ENCODE measurements around the gene HLF.

HLF gene

DNA sequence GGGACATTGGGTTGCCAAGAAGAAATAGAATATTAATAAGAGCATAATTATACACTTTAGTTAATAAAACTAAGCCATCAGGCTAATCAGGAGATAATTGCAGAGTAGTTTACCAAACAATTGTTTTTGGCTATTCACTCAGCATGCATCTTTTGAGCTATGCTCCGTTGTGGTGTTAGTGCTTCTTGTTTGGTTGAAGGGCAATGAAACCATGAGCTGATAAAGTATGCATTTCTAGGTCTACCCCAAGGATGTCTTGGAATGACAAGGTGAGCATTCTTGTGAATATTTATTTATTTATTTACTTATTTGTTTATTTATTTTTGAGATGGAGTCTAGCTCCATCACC, 6.4 kb downstream of the HLF start:
- H3K4ac ChIP-seq (ENCODE audit: low read depth in 1 of 2, low read length in 2 of 2): no peak overlapping the region
- no peak overlapping the region for H3K27ac ChIP-seq (ENCODE audit: low read length, poor library complexity, severe bottlenecking)
- H2BK12ac ChIP-seq (ENCODE audit: low read length in 2 of 2): no peak overlapping the region
- peaks cover under 1% of the 10 kb centered on the region for H3K4me1 ChIP-seq (ENCODE audit: control insufficient read depth, insufficient read depth, low read depth, low read length)
- no peak overlapping the region for H2BK120ac ChIP-seq (ENCODE audit: low read depth, low read length)
- H4K91ac ChIP-seq (ENCODE audit: low read length): no peak overlapping the region
- no peak overlapping the region for H3K9ac ChIP-seq (ENCODE audit: low read length)
- H3K23ac ChIP-seq (ENCODE audit: low read length in 2 of 2): no peak overlapping the region
- no peaks in the 10 kb centered on the region for H3K36me3 ChIP-seq (ENCODE audit: control insufficient read depth in 1 of 2, insufficient read depth in 2 of 2, low read depth in 1 of 2, low read length in 2 of 2)
- H3K4me2 ChIP-seq (ENCODE audit: low read length, poor library complexity, severe bottlenecking): no peak overlapping the region
- no peak overlapping the region for H2BK5ac ChIP-seq (ENCODE audit: low read depth, low read length, poor library complexity, severe bottlenecking)
- no peaks in the 10 kb centered on the region for H3K9me3 ChIP-seq (ENCODE audit: control insufficient read depth, low read length)
- H4K8ac ChIP-seq (ENCODE audit: low read length): no peak overlapping the region
- peaks cover 9 to 33% of the 10 kb centered on the region in 2 experiments for H3K27me3 ChIP-seq (ENCODE audit: control insufficient read depth in 1 of 2, insufficient read depth in 1 of 2, low read length in 2 of 2)
- H3K79me1 ChIP-seq (replicated peaks; ENCODE audit: low read length, poor library complexity, severe bottlenecking): no peaks in the 10 kb centered on the region
- no peak overlapping the region for H3K4me3 ChIP-seq (ENCODE audit: insufficient read depth in 1 of 2, low read depth in 1 of 2, low read length in 2 of 2)
- WGBS: 83% methylated on average over 1 of the region's 1 CpG
- H3K18ac ChIP-seq (ENCODE audit: low read depth in 1 of 2, low read length in 2 of 2): no peak overlapping the region
- no peak overlapping the region for H2AFZ ChIP-seq (ENCODE audit: low read depth, low read length)
- no peak overlapping the region for H2AK5ac ChIP-seq (ENCODE audit: low read length, severe bottlenecking)
- H3K14ac ChIP-seq (ENCODE audit: low read length in 2 of 2): no peak overlapping the region
- DNase-seq: no peak
- H2BK15ac ChIP-seq (ENCODE audit: low read depth, poor library complexity, severe bottlenecking): no peak overlapping the region

DNA sequence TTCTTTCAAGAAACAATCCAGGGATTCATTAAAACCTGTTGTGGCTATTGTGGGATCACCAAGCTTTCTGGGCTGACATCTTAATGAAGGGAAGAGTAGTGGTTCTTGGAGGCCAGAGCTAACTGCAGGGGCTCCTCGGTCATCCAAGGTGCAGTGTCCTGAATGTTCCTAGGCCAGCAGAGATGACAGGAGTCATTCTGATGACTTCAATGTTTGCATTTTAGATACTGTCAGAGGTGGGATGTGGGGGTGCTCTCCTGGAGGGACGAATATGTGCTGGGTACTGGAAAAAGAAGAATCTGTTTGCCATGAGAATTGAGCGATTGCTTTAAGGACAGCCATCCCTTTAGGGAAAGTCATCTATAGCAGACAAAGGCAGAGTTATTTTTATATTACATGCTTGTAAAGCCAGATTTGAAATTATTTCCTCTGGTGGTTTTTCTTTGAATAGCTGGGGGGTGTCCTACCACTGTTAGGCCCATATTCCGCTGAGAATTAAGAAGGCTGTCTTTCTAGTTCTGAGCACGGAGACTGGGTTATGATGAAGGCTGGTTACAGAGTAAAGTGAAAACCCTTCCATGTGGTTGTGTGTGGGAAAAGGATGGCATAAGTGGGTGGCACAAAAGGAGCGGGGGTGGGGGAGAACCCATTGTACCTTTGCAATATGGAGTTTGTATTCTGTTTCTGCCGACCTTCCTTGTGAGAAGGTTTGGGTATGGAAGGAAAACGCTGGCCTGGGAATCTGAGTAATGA, 7.4 kb downstream of the HLF start:
- Histone ChIP-seq H3K23ac (ENCODE audit: low read length in 2 of 2) (no peak overlapping the region), H2AK5ac (ENCODE audit: low read length, severe bottlenecking) (no peak overlapping the region), H2BK120ac (ENCODE audit: low read depth, low read length) (no peak overlapping the region), H3K36me3 (ENCODE audit: control insufficient read depth in 1 of 2, insufficient read depth in 2 of 2, low read depth in 1 of 2, low read length in 2 of 2) (no peaks in the 10 kb centered on the region), H2BK12ac (ENCODE audit: low read length in 2 of 2) (no peak overlapping the region), H3K4me2 (ENCODE audit: low read length, poor library complexity, severe bottlenecking) (no peak overlapping the region), H2AFZ (ENCODE audit: low read depth, low read length) (no peak overlapping the region), H3K4me1 (ENCODE audit: control insufficient read depth, insufficient read depth, low read depth, low read length) (no peaks in the 10 kb centered on the region), H2BK15ac (ENCODE audit: low read depth, poor library complexity, severe bottlenecking) (no peak overlapping the region), H3K27ac (ENCODE audit: low read length, poor library complexity, severe bottlenecking) (no peak overlapping the region), H3K9ac (ENCODE audit: low read length) (no peak overlapping the region), H3K4ac (ENCODE audit: low read depth in 1 of 2, low read length in 2 of 2) (no peak overlapping the region), H3K18ac (ENCODE audit: low read depth in 1 of 2, low read length in 2 of 2) (no peak overlapping the region), H3K14ac (ENCODE audit: low read length in 2 of 2) (no peak overlapping the region), H4K8ac (ENCODE audit: low read length) (no peak overlapping the region), H4K91ac (ENCODE audit: low read length) (no peak overlapping the region), H2BK5ac (ENCODE audit: low read depth, low read length, poor library complexity, severe bottlenecking) (no peak overlapping the region), H3K79me1 (replicated peaks; ENCODE audit: low read length, poor library complexity, severe bottlenecking) (no peaks in the 10 kb centered on the region), H3K4me3 (ENCODE audit: insufficient read depth in 1 of 2, low read depth in 1 of 2, low read length in 2 of 2) (no peak overlapping the region), H3K27me3 (ENCODE audit: control insufficient read depth in 1 of 2, insufficient read depth in 1 of 2, low read length in 2 of 2) (peaks cover 3 to 24% of the 10 kb centered on the region in 2 experiments), H3K9me3 (ENCODE audit: control insufficient read depth, low read length) (no peaks in the 10 kb centered on the region)
- 89% methylated on average over 7 of the region's 8 CpGs for WGBS
- DNase-seq: no peak

DNA sequence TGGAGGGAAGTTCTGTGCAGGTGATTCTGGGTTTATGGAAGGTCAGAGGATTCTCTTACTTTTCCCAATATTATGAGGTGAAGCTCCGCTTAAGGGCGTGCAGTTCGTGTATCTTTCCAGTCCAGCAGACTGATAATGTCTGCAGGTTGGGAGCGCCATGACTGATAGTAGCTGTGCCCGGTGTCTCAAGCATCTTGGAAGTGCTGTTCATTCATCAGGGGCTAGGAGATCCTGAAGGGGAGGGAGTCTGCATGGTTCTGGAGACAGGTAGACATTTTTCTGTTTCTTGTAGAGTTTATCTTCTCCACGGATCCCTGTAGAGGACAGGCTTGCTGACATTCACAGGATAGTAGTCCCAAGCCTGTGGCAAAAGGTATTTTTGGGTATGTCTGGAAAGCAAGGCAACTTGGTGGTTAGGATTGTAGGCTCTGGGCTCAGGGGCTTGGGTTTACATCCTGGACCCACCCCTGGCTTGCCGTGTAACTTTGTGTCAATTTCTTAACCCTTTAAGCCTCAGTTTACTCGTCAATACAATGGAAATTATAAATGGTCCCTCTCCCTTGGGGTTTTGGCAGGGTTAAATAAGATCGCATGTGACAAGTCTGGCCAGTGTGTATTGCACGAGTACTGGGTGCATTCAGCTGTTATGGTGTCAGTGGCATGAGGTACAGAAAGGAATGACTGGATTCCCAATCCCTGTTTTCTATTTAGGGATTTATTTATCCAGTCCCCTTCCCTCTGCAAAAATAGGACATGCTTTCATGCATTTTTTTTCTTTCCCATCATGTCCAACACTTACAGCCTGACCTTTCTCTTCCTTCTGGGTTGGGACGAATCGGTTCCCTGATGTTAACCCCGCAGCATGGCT, 8.2 kb downstream of the HLF start:
- no peak for DNase-seq
- H4K8ac ChIP-seq (ENCODE audit: low read length): no peak overlapping the region
- no peak overlapping the region for H3K18ac ChIP-seq (ENCODE audit: low read depth in 1 of 2, low read length in 2 of 2)
- no peaks in the 10 kb centered on the region for H3K4me1 ChIP-seq (ENCODE audit: control insufficient read depth, insufficient read depth, low read depth, low read length)
- no peak overlapping the region for H3K4ac ChIP-seq (ENCODE audit: low read depth in 1 of 2, low read length in 2 of 2)
- H3K4me2 ChIP-seq (ENCODE audit: low read length, poor library complexity, severe bottlenecking): no peak overlapping the region
- no peak overlapping the region for H2BK12ac ChIP-seq (ENCODE audit: low read length in 2 of 2)
- H3K27me3 ChIP-seq (ENCODE audit: control insufficient read depth in 1 of 2, insufficient read depth in 1 of 2, low read length in 2 of 2): peaks cover 0 to 16% of the 10 kb centered on the region in 2 experiments
- no peak overlapping the region for H2BK15ac ChIP-seq (ENCODE audit: low read depth, poor library complexity, severe bottlenecking)
- WGBS: 80% methylated on average over 13 of the region's 13 CpGs
- peak overlapping the region in 1 of 2 experiments; percentile 7 for H3K4me3 ChIP-seq (ENCODE audit: insufficient read depth in 1 of 2, low read depth in 1 of 2, low read length in 2 of 2)
- H3K23ac ChIP-seq (ENCODE audit: low read length in 2 of 2): no peak overlapping the region
- no peak overlapping the region for H3K27ac ChIP-seq (ENCODE audit: low read length, poor library complexity, severe bottlenecking)
- H2AFZ ChIP-seq (ENCODE audit: low read depth, low read length): no peak overlapping the region
- no peaks in the 10 kb centered on the region for H3K36me3 ChIP-seq (ENCODE audit: control insufficient read depth in 1 of 2, insufficient read depth in 2 of 2, low read depth in 1 of 2, low read length in 2 of 2)
- H3K9me3 ChIP-seq (ENCODE audit: control insufficient read depth, low read length): no peaks in the 10 kb centered on the region
- H2BK5ac ChIP-seq (ENCODE audit: low read depth, low read length, poor library complexity, severe bottlenecking): no peak overlapping the region
- no peaks in the 10 kb centered on the region for H3K79me1 ChIP-seq (replicated peaks; ENCODE audit: low read length, poor library complexity, severe bottlenecking)
- no peak overlapping the region for H3K14ac ChIP-seq (ENCODE audit: low read length in 2 of 2)
- no peak overlapping the region for H2BK120ac ChIP-seq (ENCODE audit: low read depth, low read length)
- H4K91ac ChIP-seq (ENCODE audit: low read length): no peak overlapping the region
- no peak overlapping the region for H2AK5ac ChIP-seq (ENCODE audit: low read length, severe bottlenecking)
- H3K9ac ChIP-seq (ENCODE audit: low read length): peak overlapping the region; percentile 5

GRCh38 chr17:55273579-55274354, 9.0 kb downstream of the HLF start:
- 61% methylated on average over 6 of the region's 7 CpGs for WGBS

More at GRCh38 chr17:55273579-55274354, 9.0 kb downstream of the HLF start:
- Histone ChIP-seq H3K36me3 (ENCODE audit: control insufficient read depth in 1 of 2, insufficient read depth in 2 of 2, low read depth in 1 of 2, low read length in 2 of 2) (no peaks in the 10 kb centered on the region), H4K91ac (ENCODE audit: low read length) (no peak overlapping the region), H2AFZ (ENCODE audit: low read depth, low read length) (no peak overlapping the region), H3K4ac (ENCODE audit: low read depth in 1 of 2, low read length in 2 of 2) (no peak overlapping the region), H3K4me3 (ENCODE audit: insufficient read depth in 1 of 2, low read depth in 1 of 2, low read length in 2 of 2) (peak overlapping the region in 1 of 2 experiments; percentile 7), H3K18ac (ENCODE audit: low read depth in 1 of 2, low read length in 2 of 2) (no peak overlapping the region), H3K27ac (ENCODE audit: low read length, poor library complexity, severe bottlenecking) (no peak overlapping the region), H3K9me3 (ENCODE audit: control insufficient read depth, low read length) (no peaks in the 10 kb centered on the region), H2BK120ac (ENCODE audit: low read depth, low read length) (no peak overlapping the region), H3K79me1 (replicated peaks; ENCODE audit: low read length, poor library complexity, severe bottlenecking) (no peaks in the 10 kb centered on the region), H3K4me1 (ENCODE audit: control insufficient read depth, insufficient read depth, low read depth, low read length) (no peaks in the 10 kb centered on the region), H3K14ac (ENCODE audit: low read length in 2 of 2) (no peak overlapping the region), H2BK12ac (ENCODE audit: low read length in 2 of 2) (no peak overlapping the region), H3K23ac (ENCODE audit: low read length in 2 of 2) (no peak overlapping the region), H3K4me2 (ENCODE audit: low read length, poor library complexity, severe bottlenecking) (no peak overlapping the region), H3K9ac (ENCODE audit: low read length) (peak overlapping the region; percentile 18), H2BK5ac (ENCODE audit: low read depth, low read length, poor library complexity, severe bottlenecking) (no peak overlapping the region), H3K27me3 (ENCODE audit: control insufficient read depth in 1 of 2, insufficient read depth in 1 of 2, low read length in 2 of 2) (peaks cover 0 to 10% of the 10 kb centered on the region in 2 experiments), H4K8ac (ENCODE audit: low read length) (no peak overlapping the region), H2AK5ac (ENCODE audit: low read length, severe bottlenecking) (no peak overlapping the region), H2BK15ac (ENCODE audit: low read depth, poor library complexity, severe bottlenecking) (no peak overlapping the region)
- no peak for DNase-seq

Data from mesenchymal stem cell (in vitro differentiated cells and primary cell).